Stomach (tissue), 4 donors: Measurements from ENCODE around the gene LRRC27.

ENCODE experiments used
- EP300 ChIP-seq: sonication (generic); formaldehyde crosslinking; IDR thresholded peaks from one replicate; pipeline ENCODE4 v1.6.1; 2017; ENCODE audit warnings: antibody characterized with exemption
- POLR2A ChIP-seq, 4 donors: fragments of 450-650 bp; IDR thresholded peaks; one replicate each; pipeline ENCODE4 v1.6.1; 2016; ENCODE audit warnings: antibody characterized with exemption in 4 of 4, control low read depth in 2 of 4, mild to moderate bottlenecking in 1 of 4, moderate library complexity in 1 of 4
- POLR2AphosphoS5 ChIP-seq, 3 donors: sonication (generic); formaldehyde crosslinking; IDR thresholded peaks; one replicate each; pipeline ENCODE4 v1.6.1; 2016; ENCODE audit warnings: antibody characterized with exemption in 3 of 3
- TF ChIP-seq, protein P1 (sequence below), 7 experiments: fragments of 450-650 bp in 4 of 7; fragments of 200-600 bp in 3 of 7; sonication (generic) in 3 of 7; IDR thresholded peaks; one replicate each; pipeline ENCODE4 v1.5.1; 2016 to 2019; ENCODE audit warnings: antibody characterized with exemption in 7 of 7, control low read depth in 2 of 7, mild to moderate bottlenecking in 1 of 7

DNA sequence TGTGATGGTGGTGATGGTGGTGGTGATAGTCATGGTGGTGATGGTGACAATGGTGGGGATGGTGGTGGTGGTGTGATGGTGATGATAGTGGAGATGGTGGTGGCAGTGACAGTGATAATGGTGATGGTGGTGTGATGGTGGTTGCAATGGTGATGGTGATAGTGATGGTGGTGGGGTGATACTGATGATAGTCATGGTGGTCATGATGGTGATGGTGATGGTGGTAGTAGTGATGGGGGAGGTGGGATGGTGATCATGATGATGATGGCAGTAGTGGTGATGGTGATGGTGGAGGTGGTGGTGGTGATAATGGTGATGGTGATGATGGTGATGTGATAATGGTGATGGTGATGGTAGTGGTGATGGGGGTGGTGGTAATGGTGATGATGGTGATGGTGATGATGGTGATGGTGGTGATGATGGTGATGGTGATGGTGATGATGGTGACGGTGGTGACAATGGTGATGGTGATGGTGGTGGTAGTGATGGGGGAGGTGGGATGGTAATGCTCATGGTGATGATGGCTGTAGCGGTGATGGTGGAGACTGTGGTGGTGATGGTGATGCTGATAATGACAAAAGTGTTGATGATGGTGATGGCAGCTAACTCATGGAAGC is 60.3 kb downstream of the LRRC27 start:
- no peak for TF ChIP-seq POLR2A (IDR thresholded peaks at IDR 0.05)
- TF ChIP-seq, protein P1, sequence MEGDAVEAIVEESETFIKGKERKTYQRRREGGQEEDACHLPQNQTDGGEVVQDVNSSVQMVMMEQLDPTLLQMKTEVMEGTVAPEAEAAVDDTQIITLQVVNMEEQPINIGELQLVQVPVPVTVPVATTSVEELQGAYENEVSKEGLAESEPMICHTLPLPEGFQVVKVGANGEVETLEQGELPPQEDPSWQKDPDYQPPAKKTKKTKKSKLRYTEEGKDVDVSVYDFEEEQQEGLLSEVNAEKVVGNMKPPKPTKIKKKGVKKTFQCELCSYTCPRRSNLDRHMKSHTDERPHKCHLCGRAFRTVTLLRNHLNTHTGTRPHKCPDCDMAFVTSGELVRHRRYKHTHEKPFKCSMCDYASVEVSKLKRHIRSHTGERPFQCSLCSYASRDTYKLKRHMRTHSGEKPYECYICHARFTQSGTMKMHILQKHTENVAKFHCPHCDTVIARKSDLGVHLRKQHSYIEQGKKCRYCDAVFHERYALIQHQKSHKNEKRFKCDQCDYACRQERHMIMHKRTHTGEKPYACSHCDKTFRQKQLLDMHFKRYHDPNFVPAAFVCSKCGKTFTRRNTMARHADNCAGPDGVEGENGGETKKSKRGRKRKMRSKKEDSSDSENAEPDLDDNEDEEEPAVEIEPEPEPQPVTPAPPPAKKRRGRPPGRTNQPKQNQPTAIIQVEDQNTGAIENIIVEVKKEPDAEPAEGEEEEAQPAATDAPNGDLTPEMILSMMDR (IDR thresholded peaks at IDR 0.05): no peak
- no peak for TF ChIP-seq EP300
- no peak for TF ChIP-seq POLR2AphosphoS5 (IDR thresholded peaks at IDR 0.05)
